22Rv1 (cell line): ENCODE data around the gene F13A1.

Experiments
- ZFX ChIP-seq: fragments of 450-650 bp; IDR thresholded peaks from 2 replicates; pipeline ENCODE4 v1.6.1; 2017; ENCODE audit warnings: antibody characterized with exemption, borderline replicate concordance
- TF ChIP-seq, protein P1 (sequence below): fragments of 450-650 bp; IDR thresholded peaks from 2 replicates; pipeline ENCODE4 v1.5.1; 2017; ENCODE audit warnings: mild to moderate bottlenecking

DNA sequence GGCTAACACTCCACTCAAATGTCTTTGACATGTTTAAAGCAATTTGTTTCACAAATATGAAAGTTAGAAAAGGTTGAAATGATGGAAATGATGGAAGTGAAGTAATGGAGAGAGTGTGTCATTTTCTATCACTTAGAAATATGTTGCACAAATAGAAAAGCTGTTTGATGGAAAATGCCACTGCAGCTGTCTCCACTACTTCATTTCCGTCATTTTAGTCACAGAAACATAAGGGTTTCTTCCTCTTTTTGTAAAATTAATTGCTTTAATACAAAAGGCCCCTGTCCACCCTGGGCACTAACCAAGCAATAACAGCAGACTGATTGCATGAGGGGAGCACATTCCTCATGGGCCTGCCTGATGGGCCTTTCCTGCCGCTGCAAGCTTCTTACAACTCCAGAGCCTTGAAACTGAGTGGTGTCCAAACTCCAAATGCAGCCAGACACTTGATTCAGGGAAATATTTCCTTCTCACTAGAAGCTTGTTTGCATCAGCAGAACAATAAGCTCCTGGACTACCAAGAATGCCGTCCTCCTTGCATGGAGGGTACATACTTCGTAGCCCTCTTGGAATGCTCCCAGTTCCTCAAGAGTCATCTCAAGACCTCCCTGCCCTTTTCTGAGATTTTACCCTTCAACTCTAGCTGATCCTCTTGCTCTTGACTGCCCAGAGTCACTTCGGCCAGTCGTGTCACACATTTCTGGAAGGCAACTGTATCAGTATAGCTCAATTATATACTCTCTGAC, 36.1 kb downstream of the F13A1 start:
- TF ChIP-seq, protein P1, sequence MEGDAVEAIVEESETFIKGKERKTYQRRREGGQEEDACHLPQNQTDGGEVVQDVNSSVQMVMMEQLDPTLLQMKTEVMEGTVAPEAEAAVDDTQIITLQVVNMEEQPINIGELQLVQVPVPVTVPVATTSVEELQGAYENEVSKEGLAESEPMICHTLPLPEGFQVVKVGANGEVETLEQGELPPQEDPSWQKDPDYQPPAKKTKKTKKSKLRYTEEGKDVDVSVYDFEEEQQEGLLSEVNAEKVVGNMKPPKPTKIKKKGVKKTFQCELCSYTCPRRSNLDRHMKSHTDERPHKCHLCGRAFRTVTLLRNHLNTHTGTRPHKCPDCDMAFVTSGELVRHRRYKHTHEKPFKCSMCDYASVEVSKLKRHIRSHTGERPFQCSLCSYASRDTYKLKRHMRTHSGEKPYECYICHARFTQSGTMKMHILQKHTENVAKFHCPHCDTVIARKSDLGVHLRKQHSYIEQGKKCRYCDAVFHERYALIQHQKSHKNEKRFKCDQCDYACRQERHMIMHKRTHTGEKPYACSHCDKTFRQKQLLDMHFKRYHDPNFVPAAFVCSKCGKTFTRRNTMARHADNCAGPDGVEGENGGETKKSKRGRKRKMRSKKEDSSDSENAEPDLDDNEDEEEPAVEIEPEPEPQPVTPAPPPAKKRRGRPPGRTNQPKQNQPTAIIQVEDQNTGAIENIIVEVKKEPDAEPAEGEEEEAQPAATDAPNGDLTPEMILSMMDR: no peak
- no peak for TF ChIP-seq ZFX
